Activated CD4-positive, alpha-beta T cell treated with anti-CD3 and anti-CD28 coated beads for 4 hours (primary cell): Measurements from ENCODE around the gene FRMD4B.
A peak's percentile ranks its signal among the peaks of the same experiment; 100 is the strongest.
"Not testable (repeated sequence)": the region's sequence is repeated elsewhere in the genome, so short reads cannot be mapped to it uniquely, and the experiment has no call there.

ENCODE experiments used
- DNase-seq, 2 donors: peaks; one replicate each; pipeline ENCODE4 v3.0.0-alpha.2; 2020

Gene FRMD4B

DNA sequence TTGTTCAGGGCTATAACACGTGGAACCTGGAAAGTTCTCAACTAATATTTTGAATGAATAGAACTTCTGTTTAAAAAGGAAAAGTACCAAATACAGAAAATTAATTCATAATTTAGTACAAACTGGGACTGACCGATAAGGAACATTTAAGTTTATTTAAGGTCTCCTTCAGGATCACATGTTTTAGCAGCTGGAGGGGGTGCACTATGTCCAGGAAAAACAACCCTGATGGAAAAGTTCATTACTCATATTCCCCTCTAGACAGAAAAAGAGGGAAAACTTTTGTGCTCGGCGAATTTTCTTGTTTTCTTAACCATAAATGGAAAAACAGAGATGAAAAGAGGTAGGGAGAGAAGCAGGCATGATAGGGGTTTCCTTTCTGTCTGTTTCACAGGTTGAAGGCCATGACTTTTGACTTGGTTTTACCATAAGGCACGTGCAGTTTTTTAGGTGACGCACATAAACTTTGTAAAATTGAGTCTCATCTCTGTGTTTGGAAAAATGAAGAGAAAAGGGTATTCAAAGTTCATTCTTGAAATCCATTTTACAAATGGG is 26.5 kb downstream of the FRMD4B start:
- no peak for DNase-seq

DNA sequence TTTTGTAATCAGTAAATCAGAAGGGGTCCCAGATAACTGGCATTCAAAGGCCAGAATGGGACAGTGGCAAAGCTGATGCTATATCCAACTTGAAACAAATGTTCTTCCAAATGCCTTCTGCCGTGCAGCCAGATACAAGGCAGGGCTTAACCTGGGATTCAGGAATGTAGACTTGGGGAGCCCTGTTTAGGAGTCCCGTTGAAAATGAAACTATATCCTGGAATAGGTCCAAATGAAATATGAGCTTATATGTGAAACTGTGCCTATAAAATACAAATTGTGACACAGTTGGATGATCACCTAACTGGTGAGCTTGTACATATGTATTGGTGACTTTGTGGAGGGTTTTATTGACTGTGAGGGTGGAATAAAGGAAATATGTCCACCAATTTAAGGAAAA is 28.7 kb downstream of the FRMD4B start:
- DNase-seq: no peak

DNA sequence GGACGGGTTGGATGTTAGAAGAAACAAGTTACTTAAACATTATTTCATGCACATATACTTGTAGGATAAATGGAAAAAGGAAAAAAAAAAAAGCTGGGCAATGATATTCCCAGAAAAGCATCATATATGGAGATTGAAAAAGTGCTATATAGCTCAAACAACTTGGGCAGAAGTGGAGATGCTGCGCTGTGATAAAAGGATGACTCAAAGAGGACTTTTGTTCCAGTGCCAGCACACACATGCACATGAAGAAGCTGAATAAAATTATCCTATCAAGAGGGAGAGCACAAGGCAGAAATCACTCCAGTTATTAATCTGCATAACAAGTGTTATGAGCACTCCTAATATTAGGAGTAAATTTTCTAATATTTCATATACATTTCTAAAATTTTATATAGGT is 30.9 kb downstream of the FRMD4B start:
- no peak for DNase-seq

DNA sequence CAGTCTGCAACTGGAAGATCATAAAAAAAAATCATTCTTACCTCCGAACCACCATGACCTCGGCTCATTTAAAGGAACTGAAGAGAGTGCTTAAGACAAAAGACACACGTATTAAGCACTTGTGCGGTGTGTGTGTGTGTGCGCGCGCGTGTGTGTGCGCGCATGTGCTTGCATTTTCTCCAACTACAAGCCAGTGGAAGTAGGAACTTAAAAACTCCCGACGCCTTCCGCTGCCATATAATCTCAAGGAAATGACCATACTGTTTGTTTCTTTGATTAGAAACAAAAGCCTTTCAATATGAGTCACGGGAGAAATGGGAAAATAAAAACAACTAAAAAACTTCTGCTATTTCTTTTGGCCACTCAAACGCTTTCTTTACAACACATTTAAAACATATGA is 32.4 kb downstream of the FRMD4B start:
- DNase-seq: no peak

DNA sequence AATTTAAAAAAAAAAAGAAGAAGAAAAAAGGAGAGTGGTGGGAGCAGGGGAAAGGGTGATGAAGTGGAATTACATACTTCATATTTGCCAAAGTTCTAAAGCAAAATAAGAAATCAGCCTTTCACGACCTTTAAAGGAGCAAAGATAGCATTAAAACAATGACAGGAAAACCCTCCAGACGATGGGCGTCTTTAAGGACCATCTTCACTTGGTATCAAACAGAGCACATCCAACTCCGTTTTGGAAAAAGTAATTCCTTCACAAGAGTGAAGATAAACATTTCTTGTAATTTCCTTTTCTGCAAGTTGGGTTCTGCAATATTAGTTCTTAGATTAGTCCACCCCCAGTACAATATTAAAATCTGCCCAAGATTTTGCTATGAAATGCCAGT is 32.8 kb downstream of the FRMD4B start:
- no peak for DNase-seq

DNA sequence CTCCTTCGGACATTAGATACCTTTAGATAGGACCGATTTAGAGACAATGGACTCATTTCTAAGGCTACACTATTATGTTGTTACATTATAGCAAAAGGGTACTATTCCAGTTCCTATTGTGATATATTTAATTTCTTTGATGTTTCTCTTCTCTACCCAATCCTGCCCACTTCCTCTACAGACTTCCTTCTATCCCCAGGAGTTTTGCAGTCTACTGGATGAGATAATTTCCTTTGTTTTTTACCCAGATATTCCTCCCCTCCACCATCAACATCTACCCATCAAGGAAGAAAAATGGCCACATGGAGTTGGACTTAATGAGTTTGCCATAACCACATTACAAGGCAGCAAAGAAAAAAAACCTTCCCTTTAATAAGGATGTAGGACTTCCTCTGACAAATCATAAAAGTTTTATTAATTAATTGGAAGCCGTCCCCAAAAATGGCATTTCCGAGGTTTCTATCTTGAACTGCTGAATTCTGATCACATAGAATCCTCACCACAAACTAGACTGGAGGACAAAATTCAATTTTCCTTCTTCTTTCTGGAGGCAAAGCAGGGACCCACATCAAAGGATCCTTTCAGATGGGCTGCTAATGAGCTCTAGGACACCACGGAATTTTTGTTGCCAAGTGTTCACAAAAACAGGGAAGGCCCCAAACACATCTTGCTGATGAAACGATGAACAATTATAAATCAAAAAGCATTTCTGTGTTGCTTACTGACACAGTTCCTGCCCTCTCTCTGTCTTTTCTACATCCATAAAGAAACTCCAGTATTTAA is 33.4 kb downstream of the FRMD4B start:
- no peak for DNase-seq

DNA sequence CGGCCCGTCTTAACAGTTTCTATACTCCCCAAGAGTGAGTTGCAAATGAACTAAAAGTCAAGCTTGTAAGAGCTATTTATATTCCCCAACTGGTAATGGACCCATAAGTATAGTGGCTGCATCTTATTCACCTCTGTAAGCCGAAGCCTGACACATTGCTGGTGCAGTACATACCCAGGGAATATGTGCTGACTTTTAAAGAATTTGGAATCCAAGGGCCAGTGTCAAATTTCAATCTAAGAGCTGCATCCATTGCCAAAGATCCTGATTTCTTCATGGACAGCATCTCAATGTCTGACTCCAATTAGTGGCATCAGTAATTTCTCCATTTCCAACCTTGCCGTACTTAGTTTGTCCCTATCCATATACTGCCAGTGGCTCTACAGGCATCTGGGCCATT is 42.0 kb downstream of the FRMD4B start:
- DNase-seq: no peak

DNA sequence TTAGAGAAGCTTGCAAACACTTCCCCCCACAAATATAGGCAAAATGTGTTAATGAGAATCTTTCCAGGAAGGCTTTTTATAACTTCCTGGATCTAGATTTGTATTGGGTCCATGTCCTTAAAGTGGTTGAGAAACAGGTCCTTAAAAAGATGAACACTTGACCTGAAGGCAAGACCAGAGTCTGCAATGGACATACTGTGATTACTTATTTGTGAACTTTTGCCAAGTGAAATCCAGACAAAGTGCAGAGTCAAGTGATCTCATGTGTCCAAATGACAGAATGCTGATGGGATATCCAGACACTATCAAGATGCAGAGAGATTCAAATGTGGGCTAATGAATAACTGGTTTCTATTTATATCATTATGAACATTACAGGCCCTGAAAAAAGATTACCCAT is 43.8 kb downstream of the FRMD4B start:
- DNase-seq: no peak

DNA sequence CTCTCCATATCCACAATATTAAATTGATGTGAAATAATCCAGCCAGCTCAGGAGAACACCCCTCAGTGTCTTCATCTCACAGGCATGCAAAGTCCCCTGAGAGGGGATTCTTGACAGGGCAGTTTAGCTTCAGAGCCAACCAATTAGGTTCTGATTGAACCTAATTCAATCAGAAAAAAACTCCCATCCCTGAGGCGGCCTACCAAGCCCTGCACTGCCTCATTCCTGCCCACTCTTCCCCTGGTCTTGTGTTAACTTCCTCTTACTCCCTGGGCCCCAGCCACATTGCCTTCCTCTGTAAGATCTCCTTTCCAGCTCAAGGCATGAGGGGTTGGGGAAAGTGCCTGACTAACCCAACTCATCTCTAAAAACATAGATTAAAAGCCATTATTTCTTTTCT is 46.1 kb downstream of the FRMD4B start:
- DNase-seq: no peak

DNA sequence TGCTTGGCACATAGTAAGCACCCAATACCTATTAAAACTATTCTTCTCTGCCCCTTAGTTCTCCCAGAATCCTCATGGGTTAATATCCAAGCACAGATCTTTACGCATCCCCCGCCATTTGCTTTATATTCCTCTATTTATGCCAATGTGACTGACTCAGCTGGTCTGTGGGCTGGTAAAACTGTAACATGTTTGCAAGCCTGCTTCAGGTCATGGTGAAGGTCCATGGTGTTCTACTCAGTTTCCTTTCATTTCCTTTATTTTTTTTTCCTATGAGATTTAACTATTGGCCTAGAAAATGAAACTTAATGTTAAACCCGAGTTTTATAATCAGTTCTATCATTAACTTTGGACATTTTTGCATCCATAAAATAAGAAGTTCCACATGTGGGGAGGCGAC is 47.0 kb downstream of the FRMD4B start:
- no peak for DNase-seq

DNA sequence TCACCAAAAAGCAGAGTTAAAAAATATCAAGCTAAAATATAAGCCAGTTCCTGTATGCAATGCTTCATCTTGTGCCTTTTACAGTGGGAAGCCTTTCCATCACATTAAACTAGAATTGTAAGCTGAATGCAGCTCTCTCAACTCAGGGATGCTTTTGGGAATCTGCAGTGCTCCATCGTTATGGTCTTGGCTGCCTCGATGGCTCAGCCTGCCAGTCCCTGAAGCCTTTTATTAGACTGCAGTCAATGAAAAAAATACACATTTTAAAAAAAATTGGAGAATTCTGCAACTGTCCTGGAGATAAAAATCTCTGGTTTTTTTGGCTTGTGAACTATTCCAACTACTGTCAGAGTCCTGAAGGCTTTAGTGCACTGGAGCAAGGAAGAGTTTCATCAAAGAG is 53.0 kb downstream of the FRMD4B start:
- no peak for DNase-seq

DNA sequence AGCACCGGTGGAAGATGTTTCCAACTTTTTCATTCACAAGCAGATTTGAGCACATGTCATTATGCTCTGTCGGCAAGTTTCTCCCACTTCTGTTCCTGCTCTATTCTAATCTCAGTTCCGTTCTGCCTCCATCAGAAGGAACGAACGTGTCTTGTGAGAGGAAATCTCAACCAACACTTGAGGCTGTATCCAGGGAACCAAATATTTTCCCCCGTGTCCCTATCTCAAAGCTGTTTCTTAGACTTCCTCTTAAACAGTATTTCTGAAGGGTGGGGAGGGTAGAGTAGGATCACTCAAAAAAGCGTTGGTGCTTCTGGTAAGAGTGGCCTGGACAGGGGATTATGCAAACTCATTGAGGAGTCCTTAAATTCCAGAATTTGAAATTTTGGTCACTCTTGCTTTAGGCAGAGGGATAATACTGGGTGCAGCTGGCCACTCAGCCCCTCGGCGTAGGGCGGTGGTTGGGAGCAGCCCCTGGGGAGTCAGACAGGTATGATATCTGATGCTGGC is 54.9 kb downstream of the FRMD4B start:
- no peak for DNase-seq

DNA sequence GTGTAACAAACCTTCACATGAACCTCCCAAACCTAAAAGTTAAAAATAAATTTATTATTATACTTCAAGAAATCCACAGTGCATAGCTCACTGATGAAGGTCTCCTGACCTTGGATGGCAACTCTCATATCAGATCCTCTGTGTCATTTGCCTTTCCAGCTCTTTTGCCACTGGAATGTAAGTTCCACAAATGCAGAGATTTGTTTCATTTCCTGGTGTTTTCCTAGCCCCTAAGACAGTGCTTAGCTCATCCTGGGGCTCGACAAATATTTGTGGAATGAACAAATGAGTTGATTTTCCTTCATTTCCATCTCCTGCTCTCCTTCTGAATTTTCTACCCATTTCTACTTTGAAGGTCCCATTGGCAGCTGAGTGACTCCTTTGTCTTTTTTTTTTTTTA is 56.0 kb downstream of the FRMD4B start:
- no peak for DNase-seq

DNA sequence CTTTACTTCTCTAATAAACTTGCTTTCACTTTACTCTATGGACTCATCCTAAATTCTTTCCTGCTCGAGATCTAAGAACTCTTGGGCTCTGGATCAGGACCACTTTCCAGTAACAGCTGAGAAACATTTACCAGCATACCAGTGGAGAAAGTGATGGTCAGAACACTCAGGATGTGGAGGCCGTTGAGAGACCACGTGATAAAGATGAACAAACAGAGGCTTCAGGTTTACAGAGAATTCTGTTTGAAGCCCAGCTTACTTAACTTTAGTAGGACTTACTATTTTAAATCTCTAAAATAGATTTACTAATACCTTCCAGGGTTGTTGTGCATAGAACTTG is 57.0 kb downstream of the FRMD4B start:
- no peak for DNase-seq

DNA sequence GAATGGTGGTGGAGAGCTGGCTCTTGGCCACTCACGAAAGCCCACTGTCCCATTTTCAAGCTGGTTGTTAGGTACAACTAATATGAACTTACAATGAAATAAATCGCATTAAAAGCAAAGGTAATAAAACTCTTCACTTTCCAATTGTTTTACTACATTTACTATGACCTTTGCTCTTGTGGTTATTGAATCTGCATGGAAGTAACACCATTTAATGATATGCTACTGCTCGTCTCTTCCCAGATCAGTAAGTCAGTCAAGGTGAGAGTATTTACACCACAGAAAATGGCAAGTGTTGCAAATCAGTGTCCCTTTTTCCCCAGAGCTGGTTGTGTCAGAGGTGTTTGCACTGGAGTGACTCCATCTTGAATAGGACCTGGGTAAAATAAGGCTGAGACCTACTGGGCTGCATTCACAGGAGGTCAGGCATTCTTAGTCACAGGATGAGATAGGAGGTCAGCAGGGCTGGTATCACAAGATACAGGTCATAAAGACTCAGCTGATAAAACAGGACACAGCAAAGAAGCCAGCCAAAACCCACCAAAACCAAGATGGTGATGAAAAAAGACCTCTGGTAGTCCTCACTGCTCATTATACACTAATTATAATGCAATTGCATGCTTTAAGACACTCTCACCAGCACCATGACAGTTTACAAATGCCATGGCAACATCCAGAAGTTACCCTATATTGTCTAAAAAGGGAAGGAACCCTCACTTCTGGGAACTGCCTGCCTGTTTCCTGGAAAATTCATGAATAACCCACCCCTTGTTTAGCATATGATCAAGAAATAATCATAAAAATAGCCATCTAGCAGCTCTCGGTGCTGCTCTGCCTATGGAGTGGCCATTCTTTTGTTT is 57.6 kb downstream of the FRMD4B start:
- DNase-seq: no peak

DNA sequence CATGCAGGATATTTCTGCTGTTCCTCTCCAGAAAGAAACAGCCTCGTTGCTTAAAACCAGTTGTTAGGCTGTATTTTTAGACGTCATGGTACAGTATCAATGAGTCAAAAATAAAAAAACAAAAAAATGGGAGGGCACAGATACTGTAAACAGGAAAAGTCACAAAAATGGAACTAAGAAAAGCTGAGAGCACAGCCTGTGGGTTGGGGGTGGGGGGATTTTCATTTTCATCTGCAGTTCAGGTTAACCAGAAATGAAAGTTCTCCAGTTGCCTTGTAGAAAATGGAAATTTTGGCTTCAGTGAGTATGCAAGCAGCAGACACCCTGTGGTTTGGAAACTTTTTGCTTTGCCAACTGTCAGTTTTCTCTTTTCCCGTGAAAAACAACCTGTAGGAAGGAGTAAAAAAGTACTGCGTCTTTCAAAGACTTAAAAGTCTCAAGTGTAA is 59.0 kb downstream of the FRMD4B start:
- peak; percentile 57 to 63 for DNase-seq

DNA sequence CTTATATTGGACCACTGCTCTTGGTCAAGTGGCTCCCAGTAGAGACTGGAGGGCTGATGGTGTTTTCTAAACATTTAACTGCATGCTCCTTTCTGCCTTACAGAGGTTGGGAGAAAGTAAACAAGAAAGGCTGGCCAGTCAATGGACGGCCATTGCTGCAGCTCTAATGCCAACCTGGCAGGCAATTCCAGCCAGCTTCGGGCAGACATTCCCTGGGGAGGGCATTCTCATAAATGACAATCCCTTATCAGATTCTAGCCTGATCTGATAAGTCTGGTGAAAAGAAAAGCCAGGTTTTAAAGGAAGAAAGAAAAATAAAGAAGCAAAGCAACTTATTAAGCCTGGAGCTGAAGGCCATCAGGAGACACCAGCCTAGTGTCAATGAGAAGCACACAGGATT is 60.7 kb downstream of the FRMD4B start:
- DNase-seq: no peak

DNA sequence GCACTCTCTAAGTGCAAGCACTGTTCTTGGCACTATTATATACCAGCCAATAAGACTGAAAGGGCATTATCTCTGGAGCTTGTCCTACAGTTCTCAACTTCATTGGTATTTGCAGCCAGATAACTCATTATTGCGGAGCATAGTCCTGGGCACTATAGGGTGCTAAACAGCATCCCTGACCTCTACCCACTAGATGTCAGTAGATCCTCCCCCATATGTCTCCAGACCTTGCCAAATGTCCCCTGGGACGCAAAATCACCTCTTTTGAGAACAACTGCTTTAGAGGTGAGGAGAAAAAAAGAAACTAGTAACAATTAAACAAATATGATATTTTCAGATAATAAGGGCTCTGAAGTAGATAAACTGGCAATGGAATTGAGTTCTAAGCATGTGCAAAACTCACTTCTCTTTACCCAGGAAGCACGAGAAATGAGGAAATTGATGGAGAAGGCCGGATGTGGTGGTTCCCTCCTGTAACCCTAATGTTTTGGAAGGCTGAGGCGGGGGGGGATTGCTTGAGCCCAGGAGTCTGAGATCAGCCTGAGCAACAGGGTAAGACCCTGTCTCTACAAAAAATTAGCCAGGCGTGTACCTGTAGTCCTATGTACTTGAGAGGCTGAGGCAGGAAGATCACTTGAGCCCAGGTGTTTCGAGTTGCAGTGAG is 61.4 kb downstream of the FRMD4B start:
- no peak for DNase-seq

DNA sequence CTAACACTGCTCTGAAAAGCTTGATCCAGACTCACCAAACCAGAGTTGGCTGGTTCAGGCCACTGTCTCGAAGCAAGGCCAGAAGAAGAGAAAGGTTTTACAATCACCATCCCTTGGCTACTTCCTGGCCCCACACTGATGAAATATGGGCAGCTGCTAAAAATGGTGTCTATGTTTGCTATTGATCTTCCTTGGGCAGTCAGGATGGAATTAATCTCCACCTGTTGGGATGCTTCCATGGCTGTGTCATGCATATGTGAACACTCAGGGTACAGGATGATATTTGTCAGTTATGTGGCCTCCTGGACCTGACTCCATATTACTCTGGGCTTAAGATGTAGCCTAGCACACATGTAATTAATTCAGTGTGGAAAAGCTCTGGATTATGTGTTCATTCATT is 61.9 kb downstream of the FRMD4B start:
- no peak for DNase-seq

DNA sequence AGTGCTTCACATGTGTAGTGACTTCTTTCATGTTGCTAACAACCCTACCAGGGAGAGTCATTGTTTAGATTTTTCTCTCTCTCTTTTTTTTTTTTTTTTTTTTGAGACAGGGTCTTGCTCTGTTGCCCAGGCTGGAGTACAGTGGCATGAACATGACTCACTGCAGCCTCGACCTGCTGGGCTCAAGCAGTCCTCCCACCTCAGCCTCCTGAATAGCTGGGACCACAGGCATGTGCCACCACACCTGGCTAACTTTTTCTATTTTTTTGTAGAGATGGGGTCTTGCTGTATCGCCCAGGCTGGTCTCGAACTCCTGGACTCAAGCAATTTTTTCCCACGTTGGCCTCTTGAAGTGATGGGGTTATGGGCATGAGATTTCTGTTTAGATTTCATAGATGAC is 63.4 kb downstream of the FRMD4B start:
- not testable (repeated sequence) for DNase-seq

DNA sequence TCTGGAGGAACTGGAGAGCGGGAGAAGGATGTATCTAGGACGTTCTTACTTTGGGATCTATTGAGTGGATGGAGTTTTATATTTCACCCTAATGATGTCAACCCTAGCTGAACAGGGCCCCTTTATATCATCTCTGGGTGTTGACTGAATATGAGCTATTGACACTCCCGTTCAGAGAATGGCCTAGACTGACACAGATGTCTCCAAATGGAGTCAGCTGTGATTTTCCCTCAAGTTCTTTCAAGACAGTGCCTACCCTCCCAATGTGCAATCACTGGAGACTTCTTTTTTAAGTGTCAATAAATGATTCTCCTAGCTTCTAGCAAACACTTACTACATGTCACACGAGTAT is 63.8 kb downstream of the FRMD4B start:
- no peak for DNase-seq

DNA sequence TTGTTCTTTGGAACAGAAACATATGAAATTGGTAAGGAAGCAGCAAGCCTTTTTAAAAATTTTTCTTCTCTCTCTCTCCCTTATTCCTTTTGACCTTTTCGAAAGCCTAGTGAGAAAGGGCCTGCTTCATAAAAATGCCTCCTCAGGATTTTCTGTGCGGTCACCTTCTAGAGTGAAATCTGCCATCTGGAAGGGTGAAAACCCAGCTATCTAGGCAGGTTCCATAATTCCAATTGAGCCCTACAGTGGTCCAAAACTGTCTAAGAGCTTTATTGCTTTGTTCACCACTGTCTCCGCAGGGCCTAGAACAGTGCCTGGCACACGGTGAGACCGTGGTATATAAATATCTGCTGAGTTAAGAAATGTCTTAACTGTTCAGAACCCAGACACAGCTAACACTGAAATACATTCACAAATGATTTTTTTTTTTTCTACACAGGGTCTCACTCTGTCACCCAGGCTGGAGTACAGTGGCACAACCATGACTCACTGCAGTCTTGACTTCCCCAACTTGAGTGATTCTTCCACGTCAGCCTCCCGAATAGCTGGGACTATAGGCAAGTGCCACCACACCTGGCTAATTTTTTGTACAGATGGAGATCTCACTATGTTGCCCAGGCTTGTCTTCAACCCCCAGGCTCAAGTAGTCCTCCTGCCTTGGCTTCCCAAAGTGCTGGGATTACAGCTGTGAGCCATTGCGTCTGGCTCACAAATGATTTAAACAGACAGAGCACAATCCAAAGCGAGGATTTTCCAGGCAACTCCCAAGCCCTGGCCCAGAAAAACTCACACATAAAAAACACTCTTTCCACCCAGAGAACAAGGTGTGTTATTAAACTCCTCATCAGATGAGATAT is 64.4 kb downstream of the FRMD4B start:
- no peak for DNase-seq

DNA sequence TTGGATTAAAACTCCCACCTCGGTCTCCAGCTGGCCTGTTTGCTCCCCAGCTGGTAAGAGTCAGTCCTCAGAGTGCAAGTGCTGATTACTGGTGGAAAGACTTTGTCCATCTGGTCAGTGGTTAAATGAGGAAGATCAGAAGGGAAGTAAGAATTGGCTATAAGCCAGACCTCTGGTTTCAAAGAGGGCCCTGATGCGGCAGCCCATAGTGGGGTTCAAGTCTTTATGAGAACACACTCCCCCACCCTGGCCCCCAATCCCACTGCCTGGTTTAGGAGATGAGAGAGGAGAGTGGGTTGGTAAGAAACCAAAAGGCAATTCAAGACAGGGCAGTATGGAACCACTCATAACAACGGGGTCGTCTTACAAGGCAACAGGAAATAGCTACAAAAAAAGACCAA is 65.0 kb downstream of the FRMD4B start:
- DNase-seq: no peak
